ENCODE results near the gene CFAP43. TPM values are rescaled to one million over a fixed set of nuclear protein-coding genes. Genes with fewer than 3 reads are reported as not detected.
A peak's percentile ranks its signal among the peaks of the same experiment; 100 is the strongest.

CFAP43 gene, protein sequence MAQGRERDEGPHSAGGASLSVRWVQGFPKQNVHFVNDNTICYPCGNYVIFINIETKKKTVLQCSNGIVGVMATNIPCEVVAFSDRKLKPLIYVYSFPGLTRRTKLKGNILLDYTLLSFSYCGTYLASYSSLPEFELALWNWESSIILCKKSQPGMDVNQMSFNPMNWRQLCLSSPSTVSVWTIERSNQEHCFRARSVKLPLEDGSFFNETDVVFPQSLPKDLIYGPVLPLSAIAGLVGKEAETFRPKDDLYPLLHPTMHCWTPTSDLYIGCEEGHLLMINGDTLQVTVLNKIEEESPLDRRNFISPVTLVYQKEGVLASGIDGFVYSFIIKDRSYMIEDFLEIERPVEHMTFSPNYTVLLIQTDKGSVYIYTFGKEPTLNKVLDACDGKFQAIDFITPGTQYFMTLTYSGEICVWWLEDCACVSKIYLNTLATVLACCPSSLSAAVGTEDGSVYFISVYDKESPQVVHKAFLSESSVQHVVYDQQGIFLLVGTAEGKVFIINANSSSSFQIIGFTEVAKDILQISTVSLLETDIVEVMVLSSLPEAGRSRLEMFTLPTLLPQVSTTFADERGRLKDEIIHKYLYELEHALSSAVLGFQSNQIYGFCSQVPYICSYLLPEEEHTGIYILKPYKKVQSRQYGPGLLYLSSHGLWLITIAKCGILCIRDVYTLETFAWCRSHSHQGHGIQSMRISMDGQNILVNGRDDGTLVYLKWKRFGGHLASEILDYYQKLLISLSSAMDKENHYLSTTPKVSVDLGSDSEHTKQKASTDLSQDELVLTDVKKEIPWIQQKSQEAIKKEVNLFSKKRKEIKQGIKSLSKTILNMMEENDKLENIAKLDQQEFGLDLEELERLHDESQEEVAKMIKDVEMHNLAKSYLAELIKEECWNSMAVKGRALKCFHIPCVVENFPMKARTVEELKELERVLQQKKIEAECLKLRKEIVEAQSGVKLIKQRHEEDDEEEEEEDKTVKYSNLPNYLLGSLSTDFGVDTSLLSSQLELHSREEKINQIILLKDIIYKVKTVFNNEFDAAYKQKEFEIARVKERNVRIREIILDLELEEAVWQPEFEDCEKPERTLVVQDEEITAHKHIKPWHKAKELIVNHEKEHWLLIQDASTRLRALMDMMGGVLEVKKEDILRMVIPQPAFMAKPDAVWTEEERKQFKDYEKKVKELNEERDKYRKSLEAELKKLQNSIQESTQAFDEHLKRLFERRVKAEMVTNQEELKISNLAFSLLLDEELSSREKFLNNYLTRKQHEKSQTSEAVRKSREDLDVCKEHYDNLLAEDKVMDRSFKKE (N-terminal part only)
- not detected for polyA plus RNA-seq (2012; ENCODE audit: insufficient read length, low read depth)

DNA sequence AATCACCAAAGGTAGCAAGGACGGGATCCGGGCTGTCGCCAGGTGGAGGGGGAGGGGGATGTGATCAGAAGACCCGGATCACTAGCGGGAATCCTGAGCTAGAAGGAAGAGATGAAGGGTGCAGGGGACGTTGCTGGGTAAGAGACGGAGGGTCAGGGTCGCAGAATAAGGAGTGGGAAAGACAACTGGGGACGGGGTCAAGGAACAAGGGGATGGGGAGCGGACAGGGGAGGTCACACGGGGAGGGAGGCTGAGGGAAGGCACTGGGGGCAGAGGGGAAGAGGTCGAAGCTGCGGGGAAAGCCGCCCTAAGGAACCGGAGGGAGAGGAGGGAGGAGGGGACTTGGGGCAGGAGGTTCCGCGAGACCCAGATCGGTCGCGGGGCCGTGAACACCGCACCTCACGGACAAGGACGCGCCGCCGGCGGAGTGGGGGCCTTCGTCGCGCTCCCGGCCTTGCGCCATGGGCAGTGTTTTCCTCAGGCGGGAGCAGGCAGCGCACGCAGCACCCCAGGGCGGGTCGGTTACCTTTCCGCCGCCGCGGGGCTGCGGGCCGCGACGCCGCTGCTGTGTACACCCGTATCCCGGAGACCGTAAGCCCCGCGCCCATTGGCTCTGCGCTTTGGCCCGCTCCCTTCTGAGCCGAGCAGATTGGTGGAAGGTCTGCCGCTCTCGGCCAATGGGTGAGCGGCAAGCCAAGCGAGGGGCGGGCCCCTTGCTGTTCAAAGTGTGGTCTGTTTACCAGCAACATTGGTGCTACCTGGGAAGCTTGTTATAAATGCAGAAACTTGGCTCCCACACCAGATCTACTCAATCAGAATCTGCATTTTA is at the start of gene CFAP43:
CFAP43 (minus strand) TSS at position 581 of the 829 bp plus-strand sequence; CDS start at position 463, 118 bp downstream.
- peak; percentile 38; the same call in 1 of the 2 replicates for TF ChIP-seq SIN3A (IDR thresholded peaks at IDR 0.05; ENCODE audit: borderline replicate concordance, insufficient read depth, low read length)
- peak; percentile 72 for TF ChIP-seq FOXP2 (optimal IDR thresholded peaks at IDR 0.05; ENCODE audit: borderline replicate concordance, extremely low read depth, extremely low read length, insufficient read depth)
- TF ChIP-seq TAF1 (IDR thresholded peaks at IDR 0.05; ENCODE audit: borderline replicate concordance, insufficient read depth, low read length): no peak

DNA sequence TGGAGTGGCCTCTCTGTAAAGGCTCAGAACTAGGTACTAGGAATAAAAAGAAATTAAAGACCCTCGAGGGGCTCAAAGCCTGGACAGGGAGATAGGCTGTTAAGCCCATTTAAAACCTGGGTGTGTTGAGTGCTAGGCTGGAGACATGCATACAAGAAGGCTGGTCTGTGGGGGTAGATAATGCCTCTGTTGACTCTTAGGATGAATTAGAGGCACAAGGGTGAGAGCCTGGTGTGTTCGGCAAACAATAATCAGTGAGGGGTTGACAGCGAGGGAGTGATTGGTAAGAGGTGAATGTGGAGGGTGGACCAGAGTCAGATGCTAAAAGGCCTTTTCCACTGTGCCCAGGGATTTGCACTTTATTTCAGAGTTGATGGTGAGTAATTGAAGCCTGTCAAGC is 49.5 kb upstream of the CFAP43 start:
- TF ChIP-seq, protein P1, sequence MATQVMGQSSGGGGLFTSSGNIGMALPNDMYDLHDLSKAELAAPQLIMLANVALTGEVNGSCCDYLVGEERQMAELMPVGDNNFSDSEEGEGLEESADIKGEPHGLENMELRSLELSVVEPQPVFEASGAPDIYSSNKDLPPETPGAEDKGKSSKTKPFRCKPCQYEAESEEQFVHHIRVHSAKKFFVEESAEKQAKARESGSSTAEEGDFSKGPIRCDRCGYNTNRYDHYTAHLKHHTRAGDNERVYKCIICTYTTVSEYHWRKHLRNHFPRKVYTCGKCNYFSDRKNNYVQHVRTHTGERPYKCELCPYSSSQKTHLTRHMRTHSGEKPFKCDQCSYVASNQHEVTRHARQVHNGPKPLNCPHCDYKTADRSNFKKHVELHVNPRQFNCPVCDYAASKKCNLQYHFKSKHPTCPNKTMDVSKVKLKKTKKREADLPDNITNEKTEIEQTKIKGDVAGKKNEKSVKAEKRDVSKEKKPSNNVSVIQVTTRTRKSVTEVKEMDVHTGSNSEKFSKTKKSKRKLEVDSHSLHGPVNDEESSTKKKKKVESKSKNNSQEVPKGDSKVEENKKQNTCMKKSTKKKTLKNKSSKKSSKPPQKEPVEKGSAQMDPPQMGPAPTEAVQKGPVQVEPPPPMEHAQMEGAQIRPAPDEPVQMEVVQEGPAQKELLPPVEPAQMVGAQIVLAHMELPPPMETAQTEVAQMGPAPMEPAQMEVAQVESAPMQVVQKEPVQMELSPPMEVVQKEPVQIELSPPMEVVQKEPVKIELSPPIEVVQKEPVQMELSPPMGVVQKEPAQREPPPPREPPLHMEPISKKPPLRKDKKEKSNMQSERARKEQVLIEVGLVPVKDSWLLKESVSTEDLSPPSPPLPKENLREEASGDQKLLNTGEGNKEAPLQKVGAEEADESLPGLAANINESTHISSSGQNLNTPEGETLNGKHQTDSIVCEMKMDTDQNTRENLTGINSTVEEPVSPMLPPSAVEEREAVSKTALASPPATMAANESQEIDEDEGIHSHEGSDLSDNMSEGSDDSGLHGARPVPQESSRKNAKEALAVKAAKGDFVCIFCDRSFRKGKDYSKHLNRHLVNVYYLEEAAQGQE (IDR thresholded peaks at IDR 0.05; ENCODE audit: insufficient read depth in 1 of 2, low read depth in 2 of 2, low read length in 2 of 2): no peak
- TF ChIP-seq POLR2AphosphoS5 (IDR thresholded peaks at IDR 0.05; ENCODE audit: low read depth, low read length): no peak
- no peak for TF ChIP-seq FOXP2 (optimal IDR thresholded peaks at IDR 0.05; ENCODE audit: borderline replicate concordance, extremely low read depth, extremely low read length, insufficient read depth)
- TF ChIP-seq SIN3A (IDR thresholded peaks at IDR 0.05; ENCODE audit: borderline replicate concordance, insufficient read depth, low read length): no peak
- TF ChIP-seq TAF1 (IDR thresholded peaks at IDR 0.05; ENCODE audit: borderline replicate concordance, insufficient read depth, low read length): no peak

DNA sequence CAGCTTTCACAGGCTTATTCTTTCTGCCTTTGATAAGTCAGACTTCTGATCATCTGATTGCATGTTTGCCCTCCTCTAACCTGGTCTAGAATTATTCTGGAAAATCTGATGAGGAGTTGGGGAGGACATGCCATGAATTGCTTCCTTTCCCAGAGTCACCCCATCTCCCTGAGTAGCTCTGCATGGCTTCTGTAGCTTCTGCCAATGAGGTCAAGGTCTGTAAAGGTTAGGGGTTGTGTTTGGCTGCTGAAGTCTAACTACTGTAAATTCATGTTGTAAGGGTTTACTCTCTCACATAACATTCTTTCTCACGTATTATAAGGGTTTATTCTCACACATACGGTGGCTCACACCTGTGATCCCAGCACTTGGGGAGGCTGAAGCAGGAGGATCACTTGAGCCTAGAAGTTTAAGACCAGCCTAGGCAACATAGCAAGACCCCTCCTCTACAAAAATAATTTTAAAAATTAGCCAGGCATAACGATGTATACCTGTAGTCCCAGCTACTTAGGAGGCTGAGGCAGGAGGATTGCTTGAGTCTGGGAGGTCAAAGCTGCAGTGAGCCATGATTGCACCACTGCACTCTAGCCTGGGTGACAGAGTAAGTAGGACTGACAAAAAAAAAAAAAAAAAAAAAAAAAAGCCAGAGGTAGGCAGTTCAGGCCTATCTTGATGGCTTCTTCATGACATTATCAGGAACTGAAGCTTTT is 47.5 kb upstream of the CFAP43 start:
- TF ChIP-seq FOXP2 (optimal IDR thresholded peaks at IDR 0.05; ENCODE audit: borderline replicate concordance, extremely low read depth, extremely low read length, insufficient read depth) (no peak), TAF1 (IDR thresholded peaks at IDR 0.05; ENCODE audit: borderline replicate concordance, insufficient read depth, low read length) (no peak), SIN3A (IDR thresholded peaks at IDR 0.05; ENCODE audit: borderline replicate concordance, insufficient read depth, low read length) (no peak), POLR2AphosphoS5 (IDR thresholded peaks at IDR 0.05; ENCODE audit: low read depth, low read length) (no peak)
- TF ChIP-seq, protein P1 (IDR thresholded peaks at IDR 0.05; ENCODE audit: insufficient read depth in 1 of 2, low read depth in 2 of 2, low read length in 2 of 2): no peak

DNA sequence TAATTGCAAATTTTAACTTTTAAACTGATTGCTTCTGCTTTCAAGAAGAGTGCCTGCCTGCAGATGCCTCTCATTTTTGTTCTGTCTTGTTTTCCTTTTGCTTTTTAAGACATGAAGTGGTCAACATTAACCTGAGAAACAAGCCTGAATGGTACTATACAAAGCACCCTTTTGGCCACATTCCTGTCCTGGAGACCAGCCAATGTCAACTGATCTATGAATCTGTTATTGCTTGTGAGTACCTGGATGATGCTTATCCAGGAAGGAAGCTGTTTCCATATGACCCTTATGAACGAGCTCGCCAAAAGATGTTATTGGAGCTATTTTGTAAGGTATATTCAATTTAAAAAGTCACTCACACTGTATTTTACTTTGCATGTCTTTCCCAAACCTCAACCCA is 45.6 kb upstream of the CFAP43 start:
- no peak for TF ChIP-seq TAF1 (IDR thresholded peaks at IDR 0.05; ENCODE audit: borderline replicate concordance, insufficient read depth, low read length)
- TF ChIP-seq SIN3A (IDR thresholded peaks at IDR 0.05; ENCODE audit: borderline replicate concordance, insufficient read depth, low read length): no peak
- no peak for TF ChIP-seq FOXP2 (optimal IDR thresholded peaks at IDR 0.05; ENCODE audit: borderline replicate concordance, extremely low read depth, extremely low read length, insufficient read depth)
- TF ChIP-seq POLR2AphosphoS5 (IDR thresholded peaks at IDR 0.05; ENCODE audit: low read depth, low read length): no peak
- TF ChIP-seq, protein P1 (IDR thresholded peaks at IDR 0.05; ENCODE audit: insufficient read depth in 1 of 2, low read depth in 2 of 2, low read length in 2 of 2): no peak

Data from PFSK-1 (cell line).